ENCODE results near the gene ADGRB3.

- no peak for TF ChIP-seq GATA2 (IDR thresholded peaks at IDR 0.05; ENCODE audit: low read depth, low read length)
- TF ChIP-seq GATA3 (IDR thresholded peaks at IDR 0.05; ENCODE audit: low read depth, low read length) = no peak
These were observed 139.8 kb downstream of the ADGRB3 start for GRCh38 chr6:68774843-68775242.

Data from SH-SY5Y (cell line).